Stimulated activated CD4-positive, alpha-beta T cell treated with anti-CD3 and anti-CD28 coated beads, Interleukin-12 subunit alpha, Interleukin-12 subunit beta, amount 100 ng/mL, for 24 hours (primary cell): ENCODE data around the gene MAB21L2.

Experiments used
- DNase-seq, 2 experiments: peaks; one replicate each; pipeline ENCODE4 v3.0.0-alpha.2; 2020; ENCODE audit warnings: low read depth in 2 of 2

MAB21L2 gene

DNA sequence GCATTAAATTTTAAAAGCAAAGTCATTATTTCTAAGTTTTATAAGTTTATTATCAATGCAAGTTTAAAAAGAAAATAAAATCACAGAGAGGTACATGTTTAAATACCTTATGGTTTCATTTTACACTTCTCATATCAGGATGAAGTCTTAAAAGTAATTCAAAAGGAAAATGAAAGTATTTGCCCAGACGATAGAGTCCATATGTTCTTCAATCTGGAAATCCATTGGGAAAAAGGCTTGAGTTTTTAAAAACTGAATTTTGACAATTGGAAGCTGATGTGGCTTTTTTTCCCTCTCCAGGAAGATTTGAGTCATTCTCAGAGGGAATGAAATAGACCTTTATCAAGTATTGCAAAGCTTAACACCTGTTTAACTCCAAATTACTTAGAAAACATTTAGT, 37.1 kb downstream of the MAB21L2 start:
- no peak for DNase-seq

DNA sequence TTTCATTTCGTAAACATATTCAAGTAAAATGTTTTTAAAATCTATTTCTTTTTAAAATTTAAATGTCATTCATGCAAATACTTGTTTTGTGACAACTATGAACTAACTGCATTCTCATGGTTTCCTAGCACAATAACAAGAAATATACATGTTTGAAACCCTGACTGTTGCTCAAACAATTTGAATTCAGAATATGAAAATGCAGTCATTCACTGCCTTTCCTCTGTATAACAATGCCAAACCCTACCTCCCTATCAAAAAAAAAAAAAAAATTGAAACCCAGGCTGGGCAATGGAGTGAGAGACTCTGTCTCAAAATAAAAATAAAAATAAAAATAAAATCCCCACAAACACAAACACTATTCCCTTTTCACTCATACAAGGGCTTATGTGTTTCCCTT, 42.1 kb downstream of the MAB21L2 start:
- no peak for DNase-seq

DNA sequence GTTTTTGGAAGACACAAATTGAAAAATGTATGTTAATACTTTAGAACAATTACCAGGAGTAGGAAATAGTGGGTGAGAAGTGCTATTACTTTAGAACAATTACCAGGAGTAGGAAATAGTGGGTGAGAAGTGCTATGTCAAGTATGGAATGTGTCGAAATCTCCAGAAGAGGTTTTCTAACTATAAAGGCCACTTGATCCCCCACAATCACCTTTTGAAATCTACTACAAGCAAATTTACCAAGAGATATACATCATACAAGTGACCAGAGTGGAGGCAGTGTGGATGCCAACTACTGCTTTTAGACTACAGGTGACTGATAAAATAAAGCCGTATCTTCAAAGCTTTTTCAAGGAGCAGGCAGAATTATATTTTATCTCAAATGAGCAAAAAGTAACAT, 43.1 kb downstream of the MAB21L2 start:
- DNase-seq, result no peak

DNA sequence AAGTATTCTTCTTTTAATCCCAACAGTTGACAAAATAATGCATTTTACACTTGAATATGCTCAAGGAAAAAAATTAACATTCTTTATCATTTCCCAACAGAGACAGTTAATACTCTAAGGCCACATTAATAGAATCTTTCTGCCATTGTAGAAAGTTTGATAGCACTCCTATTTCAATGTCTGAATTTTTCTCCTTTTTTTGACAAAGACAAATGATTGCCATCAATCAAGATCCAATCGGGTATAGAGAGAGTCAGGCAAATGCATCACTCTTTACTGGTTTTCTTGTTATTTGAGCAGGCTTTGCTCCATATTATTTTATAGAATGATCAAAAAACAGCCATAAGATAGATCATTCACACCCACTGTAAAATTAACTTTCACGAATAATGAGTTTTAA, 46.1 kb downstream of the MAB21L2 start:
- no peak for DNase-seq

DNA sequence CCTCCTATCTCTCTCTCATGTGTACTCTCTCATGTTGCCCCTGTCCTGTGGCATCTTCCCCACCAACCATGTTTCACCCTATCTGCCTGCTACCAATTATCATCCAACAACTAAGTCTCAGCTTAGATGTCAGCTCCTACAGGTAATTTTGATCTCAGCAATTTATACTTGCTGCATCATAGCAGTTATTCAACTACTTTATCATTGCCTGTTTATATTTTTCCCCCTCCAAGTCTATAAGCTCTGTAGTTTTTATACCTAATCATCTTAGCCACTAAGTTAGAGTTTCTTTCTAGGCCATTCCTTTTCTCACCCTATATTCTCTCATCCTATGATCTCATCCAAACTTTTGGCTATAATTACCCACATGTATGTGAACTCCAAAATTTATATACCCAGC, 50.7 kb downstream of the MAB21L2 start:
- DNase-seq, result no peak
